Measurements from ENCODE around the gene ECHDC1.

The ECHDC1 gene

GRCh38 chr6:127273499-127273898 lies 69.9 kb downstream of the ECHDC1 start:
- H2AFZ ChIP-seq (ENCODE audit: low read length) = no peak overlapping the region
- H3K4me3 ChIP-seq (ENCODE audit: low read depth, low read length, poor library complexity, severe bottlenecking) = no peak overlapping the region
- peaks cover 12% of the 10 kb centered on the region for H3K4me1 ChIP-seq (ENCODE audit: insufficient read depth, low read length, severe bottlenecking)
- H3F3A ChIP-seq (ENCODE audit: insufficient read depth, low read length) = no peaks in the 10 kb centered on the region
- H3K36me3 ChIP-seq (ENCODE audit: insufficient read depth, low read length) = no peaks in the 10 kb centered on the region
- peaks cover 44% of the 10 kb centered on the region for H3K79me2 ChIP-seq (ENCODE audit: insufficient read depth, low read length)
- no peak overlapping the region for H3K9ac ChIP-seq (ENCODE audit: low read length)
- H3K27ac ChIP-seq (ENCODE audit: low read depth, low read length, poor library complexity, severe bottlenecking) = no peak overlapping the region
- no peaks in the 10 kb centered on the region for H3K27me3 ChIP-seq (ENCODE audit: insufficient read depth, low read length)
- no peaks in the 10 kb centered on the region for H3K9me2 ChIP-seq (ENCODE audit: low read depth, low read length)
- no peaks in the 10 kb centered on the region for H3K9me3 ChIP-seq (ENCODE audit: low read length)
- TF ChIP-seq CTCF (IDR thresholded peaks at IDR 0.05; ENCODE audit: low read length) (no peak), EZH2 (IDR thresholded peaks at IDR 0.05; ENCODE audit: borderline replicate concordance, low read length) (no peak)
- no peaks in the 10 kb centered on the region for H4K20me1 ChIP-seq (ENCODE audit: insufficient read depth, low read length)
- no peak overlapping the region for H3K4me2 ChIP-seq (ENCODE audit: low read length)

- Histone ChIP-seq H3K9me2 (ENCODE audit: low read depth, low read length) (no peaks in the 10 kb centered on the region), H4K20me1 (ENCODE audit: insufficient read depth, low read length) (no peaks in the 10 kb centered on the region), H3K27me3 (ENCODE audit: insufficient read depth, low read length) (no peaks in the 10 kb centered on the region), H3K4me3 (ENCODE audit: low read depth, low read length, poor library complexity, severe bottlenecking) (no peak overlapping the region), H3K9me3 (ENCODE audit: low read length) (no peaks in the 10 kb centered on the region), H3K4me2 (ENCODE audit: low read length) (no peak overlapping the region), H3K27ac (ENCODE audit: low read depth, low read length, poor library complexity, severe bottlenecking) (no peak overlapping the region), H3K4me1 (ENCODE audit: insufficient read depth, low read length, severe bottlenecking) (peaks cover 18% of the 10 kb centered on the region), H3K9ac (ENCODE audit: low read length) (no peak overlapping the region), H3K36me3 (ENCODE audit: insufficient read depth, low read length) (no peaks in the 10 kb centered on the region), H3K79me2 (ENCODE audit: insufficient read depth, low read length) (peaks cover 54% of the 10 kb centered on the region), H2AFZ (ENCODE audit: low read length) (no peak overlapping the region), H3F3A (ENCODE audit: insufficient read depth, low read length) (no peaks in the 10 kb centered on the region)
- TF ChIP-seq EZH2 (IDR thresholded peaks at IDR 0.05; ENCODE audit: borderline replicate concordance, low read length) (no peak), CTCF (IDR thresholded peaks at IDR 0.05; ENCODE audit: low read length) (no peak)
These were observed 70.8 kb downstream of the ECHDC1 start for GRCh38 chr6:127272576-127272975.

GRCh38 chr6:127267646-127268625 lies 75.5 kb downstream of the ECHDC1 start:
- Histone ChIP-seq H3K4me3 (ENCODE audit: low read depth, low read length, poor library complexity, severe bottlenecking) (peak overlapping the region; percentile 85), H3K9ac (ENCODE audit: low read length) (peak overlapping the region; percentile 87), H3K79me2 (ENCODE audit: insufficient read depth, low read length) (peaks cover 51% of the 10 kb centered on the region), H3K36me3 (ENCODE audit: insufficient read depth, low read length) (no peaks in the 10 kb centered on the region), H3K4me1 (ENCODE audit: insufficient read depth, low read length, severe bottlenecking) (peaks cover 25% of the 10 kb centered on the region), H3K4me2 (ENCODE audit: low read length) (peak overlapping the region; percentile 82), H3F3A (ENCODE audit: insufficient read depth, low read length) (0 out of 2 replicates have a peak, but pooled peaks cover 3% of the 10 kb centered on the region), H3K9me2 (ENCODE audit: low read depth, low read length) (no peaks in the 10 kb centered on the region), H4K20me1 (ENCODE audit: insufficient read depth, low read length) (no peaks in the 10 kb centered on the region), H3K27me3 (ENCODE audit: insufficient read depth, low read length) (no peaks in the 10 kb centered on the region), H2AFZ (ENCODE audit: low read length) (no peak overlapping the region), H3K9me3 (ENCODE audit: low read length) (no peaks in the 10 kb centered on the region), H3K27ac (ENCODE audit: low read depth, low read length, poor library complexity, severe bottlenecking) (peak overlapping the region; percentile 92)
- TF ChIP-seq CTCF (IDR thresholded peaks at IDR 0.05; ENCODE audit: low read length) = no peak
- TF ChIP-seq EZH2 (IDR thresholded peaks at IDR 0.05; ENCODE audit: borderline replicate concordance, low read length) = no peak

Measured in OCI-LY1 (cell line).